ENCODE results near the gene ARID2.

The ARID2 gene

DNA sequence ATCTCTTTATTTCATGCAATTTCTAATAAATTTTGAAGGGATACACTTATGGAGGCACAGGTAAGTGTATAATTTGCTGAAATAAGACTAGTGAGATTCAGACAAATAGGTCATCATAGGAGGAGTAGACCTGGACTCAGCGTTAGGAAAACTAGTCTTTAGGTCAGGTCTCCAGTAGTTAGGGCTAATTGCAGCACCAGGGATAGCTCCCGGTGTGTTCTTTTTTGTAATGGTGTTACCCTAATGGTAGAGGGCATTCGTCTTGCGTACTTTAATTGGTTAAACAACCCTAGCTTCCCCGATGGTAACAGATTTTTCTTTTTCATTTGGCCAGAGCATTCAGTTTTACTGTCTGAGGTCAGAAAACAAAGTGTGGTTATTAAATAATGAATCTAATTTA is 64.9 kb downstream of the ARID2 start:
- H3K27ac ChIP-seq (ENCODE audit: low read length) = no peak overlapping the region
- H3K36me3 ChIP-seq (ENCODE audit: control insufficient read depth in 2 of 2, insufficient read depth in 2 of 2, low read length in 2 of 2) = no peaks in the 10 kb centered on the region
- H3K4me1 ChIP-seq (ENCODE audit: control insufficient read depth, insufficient read depth, low read length) = no peaks in the 10 kb centered on the region

GRCh38 chr12:45801625-45802024 is 72.1 kb downstream of the ARID2 start:
- H3K27me3 ChIP-seq (ENCODE audit: control insufficient read depth in 1 of 2, insufficient read depth in 2 of 2, low read length in 2 of 2) = no peaks in the 10 kb centered on the region
- no peak overlapping the region for H3K27ac ChIP-seq (ENCODE audit: low read length)
- H3K4me1 ChIP-seq (ENCODE audit: control insufficient read depth, insufficient read depth, low read length) = no peaks in the 10 kb centered on the region
- H3K9me3 ChIP-seq (ENCODE audit: control insufficient read depth in 2 of 2, low read length in 2 of 2) = no peaks in the 10 kb centered on the region
- H3K36me3 ChIP-seq (ENCODE audit: control insufficient read depth in 2 of 2, insufficient read depth in 2 of 2, low read length in 2 of 2) = no peaks in the 10 kb centered on the region
- H3K4me3 ChIP-seq (ENCODE audit: low read length in 2 of 2) = no peak overlapping the region
- H3K9ac ChIP-seq (ENCODE audit: low read length in 2 of 2) = no peak overlapping the region

More for the DNA sequence above, 64.9 kb downstream of the ARID2 start:
- no peaks in the 10 kb centered on the region for H3K9me3 ChIP-seq (ENCODE audit: control insufficient read depth in 2 of 2, low read length in 2 of 2)
- no peaks in the 10 kb centered on the region for H3K27me3 ChIP-seq (ENCODE audit: control insufficient read depth in 1 of 2, insufficient read depth in 2 of 2, low read length in 2 of 2)
- no peak overlapping the region for H3K9ac ChIP-seq (ENCODE audit: low read length in 2 of 2)
- no peak overlapping the region for H3K4me3 ChIP-seq (ENCODE audit: low read length in 2 of 2)

- Histone ChIP-seq H3K9ac (ENCODE audit: low read length in 2 of 2) (no peak overlapping the region), H3K9me3 (ENCODE audit: control insufficient read depth in 2 of 2, low read length in 2 of 2) (no peaks in the 10 kb centered on the region), H3K4me1 (ENCODE audit: control insufficient read depth, insufficient read depth, low read length) (no peaks in the 10 kb centered on the region), H3K36me3 (ENCODE audit: control insufficient read depth in 2 of 2, insufficient read depth in 2 of 2, low read length in 2 of 2) (no peaks in the 10 kb centered on the region), H3K27me3 (ENCODE audit: control insufficient read depth in 1 of 2, insufficient read depth in 2 of 2, low read length in 2 of 2) (no peaks in the 10 kb centered on the region), H3K4me3 (ENCODE audit: low read length in 2 of 2) (no peak overlapping the region), H3K27ac (ENCODE audit: low read length) (no peak overlapping the region)
Observed at GRCh38 chr12:45803111-45803510, 73.6 kb downstream of the ARID2 start.

DNA sequence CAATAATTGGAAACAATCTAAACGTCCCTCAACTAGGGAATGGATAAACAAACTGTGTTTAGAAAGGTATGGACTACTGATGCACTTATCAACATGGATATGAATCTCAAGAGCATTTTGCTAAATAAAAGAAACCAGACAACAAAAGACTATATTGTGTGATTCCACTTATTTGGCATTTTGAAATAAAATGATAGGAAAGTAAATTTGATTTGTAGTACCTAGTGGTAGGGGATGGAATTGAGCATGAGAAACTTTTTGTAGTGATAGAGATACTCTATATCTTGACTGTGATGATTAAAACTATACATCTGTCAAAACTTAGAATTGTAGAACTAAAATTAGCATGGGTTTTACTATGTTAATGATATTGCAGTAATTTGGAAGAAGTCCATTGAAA is 87.1 kb downstream of the ARID2 start:
- Histone ChIP-seq H3K36me3 (ENCODE audit: control insufficient read depth in 2 of 2, insufficient read depth in 2 of 2, low read length in 2 of 2) (peaks cover 0 to 6% of the 10 kb centered on the region in 2 donors), H3K4me1 (ENCODE audit: control insufficient read depth, insufficient read depth, low read length) (no peaks in the 10 kb centered on the region), H3K9me3 (ENCODE audit: control insufficient read depth in 2 of 2, low read length in 2 of 2) (no peaks in the 10 kb centered on the region), H3K9ac (ENCODE audit: low read length in 2 of 2) (no peak overlapping the region), H3K27me3 (ENCODE audit: control insufficient read depth in 1 of 2, insufficient read depth in 2 of 2, low read length in 2 of 2) (no peaks in the 10 kb centered on the region), H3K4me3 (ENCODE audit: low read length in 2 of 2) (no peak overlapping the region), H3K27ac (ENCODE audit: low read length) (no peak overlapping the region)

GRCh38 chr12:45827974-45828373 is 98.5 kb downstream of the ARID2 start:
- Histone ChIP-seq H3K9ac (ENCODE audit: low read length in 2 of 2) (no peak overlapping the region), H3K36me3 (ENCODE audit: control insufficient read depth in 2 of 2, insufficient read depth in 2 of 2, low read length in 2 of 2) (no peaks in the 10 kb centered on the region), H3K27ac (ENCODE audit: low read length) (no peak overlapping the region), H3K4me1 (ENCODE audit: control insufficient read depth, insufficient read depth, low read length) (no peaks in the 10 kb centered on the region), H3K9me3 (ENCODE audit: control insufficient read depth in 2 of 2, low read length in 2 of 2) (no peaks in the 10 kb centered on the region), H3K27me3 (ENCODE audit: control insufficient read depth in 1 of 2, insufficient read depth in 2 of 2, low read length in 2 of 2) (no peaks in the 10 kb centered on the region), H3K4me3 (ENCODE audit: low read length in 2 of 2) (no peak overlapping the region)

DNA sequence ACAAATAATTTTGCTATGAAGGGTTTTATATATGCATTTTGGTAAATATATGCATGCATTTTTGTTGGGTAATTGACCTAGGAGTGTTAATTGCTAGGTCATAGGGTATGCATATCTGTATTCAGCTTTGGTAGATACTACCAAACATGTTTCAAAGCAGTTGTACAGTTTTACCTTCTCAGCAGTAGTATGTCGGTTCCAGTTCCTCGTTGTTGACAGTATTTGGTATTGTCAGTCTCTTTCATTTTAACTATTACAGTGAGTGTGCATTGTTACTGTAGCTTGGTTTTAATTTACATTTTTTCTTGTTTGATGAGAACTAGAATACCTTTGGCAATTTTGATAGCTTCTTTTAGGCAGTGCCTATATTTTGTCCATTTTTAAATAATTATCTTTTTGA is 98.9 kb downstream of the ARID2 start:
- Histone ChIP-seq H3K9me3 (ENCODE audit: control insufficient read depth in 2 of 2, low read length in 2 of 2) (no peaks in the 10 kb centered on the region), H3K4me1 (ENCODE audit: control insufficient read depth, insufficient read depth, low read length) (no peaks in the 10 kb centered on the region), H3K4me3 (ENCODE audit: low read length in 2 of 2) (no peak overlapping the region), H3K36me3 (ENCODE audit: control insufficient read depth in 2 of 2, insufficient read depth in 2 of 2, low read length in 2 of 2) (no peaks in the 10 kb centered on the region), H3K27ac (ENCODE audit: low read length) (no peak overlapping the region), H3K27me3 (ENCODE audit: control insufficient read depth in 1 of 2, insufficient read depth in 2 of 2, low read length in 2 of 2) (no peaks in the 10 kb centered on the region), H3K9ac (ENCODE audit: low read length in 2 of 2) (no peak overlapping the region)

GRCh38 chr12:45831590-45831989 is 102.1 kb downstream of the ARID2 start:
- H3K4me1 ChIP-seq (ENCODE audit: control insufficient read depth, insufficient read depth, low read length) = no peaks in the 10 kb centered on the region
- no peak overlapping the region for H3K27ac ChIP-seq (ENCODE audit: low read length)
- no peak overlapping the region for H3K4me3 ChIP-seq (ENCODE audit: low read length in 2 of 2)
- no peaks in the 10 kb centered on the region for H3K36me3 ChIP-seq (ENCODE audit: control insufficient read depth in 2 of 2, insufficient read depth in 2 of 2, low read length in 2 of 2)
- H3K9me3 ChIP-seq (ENCODE audit: control insufficient read depth in 2 of 2, low read length in 2 of 2) = no peaks in the 10 kb centered on the region
- no peak overlapping the region for H3K9ac ChIP-seq (ENCODE audit: low read length in 2 of 2)
- no peaks in the 10 kb centered on the region for H3K27me3 ChIP-seq (ENCODE audit: control insufficient read depth in 1 of 2, insufficient read depth in 2 of 2, low read length in 2 of 2)

GRCh38 chr12:45833401-45833800 is 103.9 kb downstream of the ARID2 start:
- no peaks in the 10 kb centered on the region for H3K27me3 ChIP-seq (ENCODE audit: control insufficient read depth in 1 of 2, insufficient read depth in 2 of 2, low read length in 2 of 2)
- H3K9me3 ChIP-seq (ENCODE audit: control insufficient read depth in 2 of 2, low read length in 2 of 2) = no peaks in the 10 kb centered on the region
- no peak overlapping the region for H3K9ac ChIP-seq (ENCODE audit: low read length in 2 of 2)
- no peaks in the 10 kb centered on the region for H3K4me1 ChIP-seq (ENCODE audit: control insufficient read depth, insufficient read depth, low read length)
- peaks cover 0 to 8% of the 10 kb centered on the region in 2 donors for H3K36me3 ChIP-seq (ENCODE audit: control insufficient read depth in 2 of 2, insufficient read depth in 2 of 2, low read length in 2 of 2)
- H3K4me3 ChIP-seq (ENCODE audit: low read length in 2 of 2) = no peak overlapping the region
- H3K27ac ChIP-seq (ENCODE audit: low read length) = no peak overlapping the region

GRCh38 chr12:45834809-45835208 is 105.3 kb downstream of the ARID2 start:
- no peaks in the 10 kb centered on the region for H3K27me3 ChIP-seq (ENCODE audit: control insufficient read depth in 1 of 2, insufficient read depth in 2 of 2, low read length in 2 of 2)
- H3K4me1 ChIP-seq (ENCODE audit: control insufficient read depth, insufficient read depth, low read length) = no peaks in the 10 kb centered on the region
- no peak overlapping the region for H3K4me3 ChIP-seq (ENCODE audit: low read length in 2 of 2)
- no peak overlapping the region for H3K9ac ChIP-seq (ENCODE audit: low read length in 2 of 2)
- peaks cover 0 to 15% of the 10 kb centered on the region in 2 donors for H3K36me3 ChIP-seq (ENCODE audit: control insufficient read depth in 2 of 2, insufficient read depth in 2 of 2, low read length in 2 of 2)
- no peak overlapping the region for H3K27ac ChIP-seq (ENCODE audit: low read length)
- H3K9me3 ChIP-seq (ENCODE audit: control insufficient read depth in 2 of 2, low read length in 2 of 2) = no peaks in the 10 kb centered on the region

DNA sequence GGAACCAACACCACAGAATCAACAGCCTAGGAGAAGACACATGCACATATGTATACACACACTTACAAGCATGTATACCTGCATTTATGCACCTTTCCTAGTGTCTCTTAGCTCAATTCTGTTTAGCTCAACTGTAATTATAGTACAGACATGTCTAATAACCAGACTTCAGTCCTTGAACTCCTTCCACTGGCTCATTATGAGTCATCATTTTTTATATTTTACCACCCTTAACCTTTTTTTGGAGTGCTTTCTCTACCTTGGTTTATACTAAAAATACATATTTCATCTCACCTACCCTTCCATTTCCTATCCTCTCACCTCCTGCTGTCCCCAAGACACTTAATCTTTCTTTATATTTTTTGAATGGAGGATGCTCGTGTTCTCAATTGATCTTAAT is 110.4 kb downstream of the ARID2 start:
- H3K36me3 ChIP-seq (ENCODE audit: control insufficient read depth in 2 of 2, insufficient read depth in 2 of 2, low read length in 2 of 2) = peaks cover 2 to 17% of the 10 kb centered on the region in 2 donors
- no peaks in the 10 kb centered on the region for H3K9me3 ChIP-seq (ENCODE audit: control insufficient read depth in 2 of 2, low read length in 2 of 2)
- H3K4me3 ChIP-seq (ENCODE audit: low read length in 2 of 2) = no peak overlapping the region
- H3K27ac ChIP-seq (ENCODE audit: low read length) = no peak overlapping the region
- no peaks in the 10 kb centered on the region for H3K4me1 ChIP-seq (ENCODE audit: control insufficient read depth, insufficient read depth, low read length)
- H3K9ac ChIP-seq (ENCODE audit: low read length in 2 of 2) = no peak overlapping the region
- no peaks in the 10 kb centered on the region for H3K27me3 ChIP-seq (ENCODE audit: control insufficient read depth in 1 of 2, insufficient read depth in 2 of 2, low read length in 2 of 2)

DNA sequence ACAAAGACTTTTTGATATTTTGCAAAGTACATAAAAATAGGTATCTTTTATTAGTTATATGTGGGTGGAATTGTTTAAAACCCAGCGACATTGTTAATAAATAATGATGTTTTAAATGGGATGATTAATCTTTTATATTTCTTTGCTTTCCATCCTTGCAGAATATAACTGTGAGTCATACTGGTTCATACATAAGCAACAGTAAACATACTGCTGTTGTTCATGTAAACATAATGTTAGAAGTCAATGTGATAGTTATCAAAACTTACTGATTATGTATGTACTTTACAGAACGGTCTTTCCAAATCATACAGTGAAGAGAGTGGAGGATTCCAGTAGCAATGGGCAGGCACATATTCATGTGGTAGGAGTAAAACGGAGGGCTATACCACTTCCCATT is 119.8 kb downstream of the ARID2 start:
- Histone ChIP-seq H3K27me3 (ENCODE audit: control insufficient read depth in 1 of 2, insufficient read depth in 2 of 2, low read length in 2 of 2) (no peaks in the 10 kb centered on the region), H3K36me3 (ENCODE audit: control insufficient read depth in 2 of 2, insufficient read depth in 2 of 2, low read length in 2 of 2) (peaks cover 20 to 31% of the 10 kb centered on the region in 2 donors), H3K9ac (ENCODE audit: low read length in 2 of 2) (no peak overlapping the region), H3K4me1 (ENCODE audit: control insufficient read depth, insufficient read depth, low read length) (no peaks in the 10 kb centered on the region), H3K27ac (ENCODE audit: low read length) (no peak overlapping the region), H3K4me3 (ENCODE audit: low read length in 2 of 2) (no peak overlapping the region), H3K9me3 (ENCODE audit: control insufficient read depth in 2 of 2, low read length in 2 of 2) (no peaks in the 10 kb centered on the region)
